HepG2 (cell line): ENCODE measurements around the gene NRL. TPM values are rescaled to one million over a fixed set of nuclear protein-coding genes. Genes with fewer than 3 reads are reported as not detected.

Experiments
- AKAP8 ChIP-seq: sonication (generic); formaldehyde crosslinking; IDR thresholded peaks from 2 replicates; pipeline ENCODE4 v1.5.1; 2020; ENCODE audit warnings: mild to moderate bottlenecking, missing genetic modification reagents
- BORCS8-MEF2B ChIP-seq: sonication (generic); formaldehyde crosslinking; IDR thresholded peaks from 2 replicates; pipeline ENCODE4 v1.8.0; 2022; ENCODE audit warnings: mild to moderate bottlenecking, missing genetic modification reagents
- CAMTA2 ChIP-seq: sonication (generic); formaldehyde crosslinking; IDR thresholded peaks from 2 replicates; pipeline ENCODE4 v1.4.0; 2020; ENCODE audit warnings: mild to moderate bottlenecking, missing genetic modification reagents, borderline replicate concordance
- CREM ChIP-seq, 2 experiments: sonication (generic) in 1 of 2; formaldehyde crosslinking in 1 of 2; IDR thresholded peaks; 2 replicates each; pipeline versions ENCODE4 v1.4.0 to v1.6.1; 2016 to 2020; ENCODE audit warnings: antibody characterized with exemption in 1 of 2, mild to moderate bottlenecking in 1 of 2, missing genetic modification reagents in 1 of 2
- FOXA3 ChIP-seq: IDR thresholded peaks from 2 replicates; pipeline ENCODE4 v1.6.1; 2016; ENCODE audit warnings: missing genetic modification reagents, missing compliant biosample characterization
- HNF4A ChIP-seq: sonication (generic); formaldehyde crosslinking; IDR thresholded peaks from 2 replicates; pipeline ENCODE4 v1.4.0; 2020; ENCODE audit warnings: missing genetic modification reagents
- MEIS2 ChIP-seq: sonication (generic); formaldehyde crosslinking; IDR thresholded peaks from 2 replicates; pipeline ENCODE4 v1.9.0; 2021; ENCODE audit warnings: mild to moderate bottlenecking, missing genetic modification reagents
- NCOA1 ChIP-seq: sonication (generic); formaldehyde crosslinking; IDR thresholded peaks from 2 replicates; pipeline ENCODE4 v1.9.0; 2021; ENCODE audit warnings: missing genetic modification reagents
- NPAS2 ChIP-seq: sonication (generic); formaldehyde crosslinking; IDR thresholded peaks from 2 replicates; pipeline ENCODE4 v1.8.0; 2022; ENCODE audit warnings: mild to moderate bottlenecking, missing genetic modification reagents, borderline replicate concordance
- NR2C2 ChIP-seq: sonication (generic); formaldehyde crosslinking; IDR thresholded peaks from 2 replicates; pipeline ENCODE4 v1.4.0; 2020; ENCODE audit warnings: missing genetic modification reagents, mild to moderate bottlenecking, moderate library complexity, borderline replicate concordance
- NR2F1 ChIP-seq, 2 experiments: fragments of 450-650 bp in 1 of 2; formaldehyde crosslinking in 1 of 2; IDR thresholded peaks; 2 replicates each; pipeline versions ENCODE4 v1.5.0 to v1.6.1; 2016 to 2020; ENCODE audit warnings: mild to moderate bottlenecking in 1 of 2, missing compliant biosample characterization in 1 of 2, missing genetic modification reagents in 1 of 2, moderate library complexity in 1 of 2
- PHF21A ChIP-seq: sonication (generic); formaldehyde crosslinking; IDR thresholded peaks from 2 replicates; pipeline ENCODE4 v1.5.0; 2020; ENCODE audit warnings: mild to moderate bottlenecking, missing genetic modification reagents
- RAD21 ChIP-seq: fragments of 450-650 bp; formaldehyde crosslinking; IDR thresholded peaks from 2 replicates; pipeline ENCODE4 v1.5.0; 2020; ENCODE audit warnings: mild to moderate bottlenecking
- SMARCC2 ChIP-seq: fragments of 450-650 bp; IDR thresholded peaks from 2 replicates; pipeline ENCODE4 v1.6.1; 2017; ENCODE audit warnings: antibody characterized with exemption, mild to moderate bottlenecking
- ZMYM2 ChIP-seq: sonication (generic); formaldehyde crosslinking; IDR thresholded peaks from 2 replicates; pipeline ENCODE4 v1.8.0; 2022; ENCODE audit warnings: mild to moderate bottlenecking, missing genetic modification reagents
- ZNF431 ChIP-seq: sonication (generic); formaldehyde crosslinking; IDR thresholded peaks from 2 replicates; pipeline ENCODE4 v1.9.0; 2022; ENCODE audit warnings: missing genetic modification reagents, low read depth, mild to moderate bottlenecking, borderline replicate concordance
- ZNF530 ChIP-seq: sonication (generic); formaldehyde crosslinking; IDR thresholded peaks from 2 replicates; pipeline ENCODE4 v1.5.0; 2020; ENCODE audit warnings: low read depth, mild to moderate bottlenecking, missing genetic modification reagents
- ZNF569 ChIP-seq: sonication (generic); formaldehyde crosslinking; IDR thresholded peaks from 2 replicates; pipeline ENCODE4 v1.5.0; 2020; ENCODE audit warnings: mild to moderate bottlenecking, missing genetic modification reagents, moderate library complexity, borderline replicate concordance
- ZNF709 ChIP-seq: sonication (generic); formaldehyde crosslinking; IDR thresholded peaks from 2 replicates; pipeline ENCODE4 v1.5.0; 2020; ENCODE audit warnings: mild to moderate bottlenecking, missing genetic modification reagents
- ZZZ3 ChIP-seq: sonication (generic); formaldehyde crosslinking; IDR thresholded peaks from 2 replicates; pipeline ENCODE4 v1.4.0; 2020; ENCODE audit warnings: missing genetic modification reagents, mild to moderate bottlenecking, borderline replicate concordance
- polyA plus RNA-seq, 8 experiments: library from polyadenylated mRNA; depleted of rRNA in 3 of 8; stranded (reverse) in 7 of 8; unstranded in 1 of 8; fragments of >200 nt; fragmentation: Illumina TruSeq in 4 of 8; extraction: Trizol in 4 of 8; gene quantifications; 2 replicates each; pipeline versions ENCODE4 v1.2.1 to v1.2.3, GENCODE V29; 2011 to 2016; ENCODE audit warnings: low read depth in 4 of 8, missing spikeins in 1 of 8, mixed read lengths in 1 of 8; ENCODE audit not compliant: insufficient read depth in 1 of 8
- total RNA-seq, 5 experiments: library from RNA; depleted of rRNA; stranded (reverse); fragments of >200 nt; fragmentation: Illumina TruSeq; extraction: Trizol; gene quantifications; 2 replicates each; pipeline ENCODE4 v1.2.3, GENCODE V29; 2016; ENCODE audit warnings: low read depth in 1 of 5
- TF ChIP-seq, protein P1 (sequence below): sonication (generic); formaldehyde crosslinking; conservative IDR thresholded peaks from 2 replicates; pipeline ENCODE4 v1.8.0; 2022; ENCODE audit warnings: low read depth, missing genetic modification reagents
- TF ChIP-seq, protein P2 (sequence below): sonication (generic); formaldehyde crosslinking; IDR thresholded peaks from 2 replicates; pipeline ENCODE4 v1.8.0; 2022; ENCODE audit warnings: missing genetic modification reagents, low read depth, mild to moderate bottlenecking, borderline replicate concordance
- TF ChIP-seq, protein P3 (sequence below): sonication (generic); formaldehyde crosslinking; IDR thresholded peaks from 2 replicates; pipeline ENCODE4 v1.4.0; 2020; ENCODE audit warnings: mild to moderate bottlenecking, missing genetic modification reagents
- TF ChIP-seq, protein P4 (sequence below): IDR thresholded peaks from 2 replicates; pipeline ENCODE4 v1.6.1; 2018; ENCODE audit warnings: missing genetic modification reagents, mild to moderate bottlenecking, missing compliant biosample characterization
- TF ChIP-seq, protein P5 (sequence below): IDR thresholded peaks from 2 replicates; pipeline ENCODE4 v1.6.1; 2016; ENCODE audit warnings: mild to moderate bottlenecking, missing biosample characterization, missing genetic modification reagents

NRL gene
- total and polyA plus RNA-seq, 2 of the 13 experiments (the other 11 are each of a cell fraction or from before 2014, with no cell fraction given): 2.5 to 4.7 TPM

DNA sequence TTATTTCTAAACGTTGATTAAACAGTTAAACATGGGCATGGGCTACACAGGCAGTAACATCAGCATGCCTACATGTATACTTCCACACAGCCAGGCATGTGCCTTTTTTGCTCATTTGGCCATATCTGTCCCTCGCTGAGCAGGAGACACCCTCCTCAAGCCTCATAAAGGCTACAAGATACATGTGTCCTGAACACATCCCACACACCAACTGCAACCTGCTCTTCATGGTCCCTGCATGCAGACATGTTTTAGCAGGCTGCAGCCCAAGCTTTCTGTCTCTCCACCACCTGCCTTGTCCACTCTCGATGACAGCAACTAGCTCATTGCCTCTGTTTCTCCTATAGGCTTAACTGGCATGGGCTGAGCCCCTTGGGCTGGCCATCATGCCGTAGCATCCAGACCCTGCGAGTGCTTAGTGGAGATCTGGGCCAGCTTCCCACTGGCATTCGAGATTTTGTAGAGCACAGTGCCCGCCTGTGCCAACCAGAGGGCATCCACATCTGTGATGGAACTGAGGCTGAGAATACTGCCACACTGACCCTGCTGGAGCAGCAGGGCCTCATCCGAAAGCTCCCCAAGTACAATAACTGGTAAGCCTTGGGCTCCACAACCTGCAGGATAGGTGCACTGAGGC, 18.1 kb downstream of the NRL start (continued):
- TF ChIP-seq, protein P1, sequence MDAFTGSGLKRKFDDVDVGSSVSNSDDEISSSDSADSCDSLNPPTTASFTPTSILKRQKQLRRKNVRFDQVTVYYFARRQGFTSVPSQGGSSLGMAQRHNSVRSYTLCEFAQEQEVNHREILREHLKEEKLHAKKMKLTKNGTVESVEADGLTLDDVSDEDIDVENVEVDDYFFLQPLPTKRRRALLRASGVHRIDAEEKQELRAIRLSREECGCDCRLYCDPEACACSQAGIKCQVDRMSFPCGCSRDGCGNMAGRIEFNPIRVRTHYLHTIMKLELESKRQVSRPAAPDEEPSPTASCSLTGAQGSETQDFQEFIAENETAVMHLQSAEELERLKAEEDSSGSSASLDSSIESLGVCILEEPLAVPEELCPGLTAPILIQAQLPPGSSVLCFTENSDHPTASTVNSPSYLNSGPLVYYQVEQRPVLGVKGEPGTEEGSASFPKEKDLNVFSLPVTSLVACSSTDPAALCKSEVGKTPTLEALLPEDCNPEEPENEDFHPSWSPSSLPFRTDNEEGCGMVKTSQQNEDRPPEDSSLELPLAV (CRISPR knock-in tag): no peak
- TF ChIP-seq FOXA3 (CRISPR knock-in tag) (peak; percentile 24; the same call in 1 of the 2 replicates), NPAS2 (CRISPR knock-in tag) (no peak), AKAP8 (CRISPR knock-in tag) (peak; percentile 87; the same call in 1 of the 2 replicates), SMARCC2 (no peak), ZNF569 (no peak), NR2C2 (no peak), HNF4A (CRISPR knock-in tag) (no peak), MEIS2 (CRISPR knock-in tag) (no peak), CREM (IDR thresholded peaks at IDR 0.05) (no peak), CREM (CRISPR knock-in tag; IDR thresholded peaks at IDR 0.05) (no peak), ZNF431 (CRISPR knock-in tag) (no peak), RAD21 (CRISPR knock-in tag) (no peak), ZNF709 (no peak), CAMTA2 (CRISPR knock-in tag) (0 out of 2 replicates have a peak, but pooled peaks have one; percentile 72), NCOA1 (CRISPR knock-in tag) (no peak), BORCS8-MEF2B (0 out of 2 replicates have a peak, but pooled peaks have one; percentile 81), ZZZ3 (CRISPR knock-in tag) (0 out of 2 replicates have a peak, but pooled peaks have one; percentile 27), PHF21A (no peak), ZNF530 (CRISPR knock-in tag) (no peak), NR2F1 (CRISPR knock-in tag; IDR thresholded peaks at IDR 0.05) (no peak), ZMYM2 (CRISPR knock-in tag) (no peak)
- TF ChIP-seq, protein P2, sequence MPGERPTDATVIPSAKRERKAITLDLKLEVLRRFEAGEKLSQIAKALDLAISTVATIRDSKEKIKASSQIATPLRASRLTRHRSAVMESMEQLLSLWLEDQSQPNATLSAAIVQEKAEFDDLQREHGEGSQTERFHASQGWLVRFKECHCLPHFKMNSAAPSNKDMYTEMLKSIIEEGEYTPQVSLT (CRISPR knock-in tag): no peak
- TF ChIP-seq, protein P3, sequence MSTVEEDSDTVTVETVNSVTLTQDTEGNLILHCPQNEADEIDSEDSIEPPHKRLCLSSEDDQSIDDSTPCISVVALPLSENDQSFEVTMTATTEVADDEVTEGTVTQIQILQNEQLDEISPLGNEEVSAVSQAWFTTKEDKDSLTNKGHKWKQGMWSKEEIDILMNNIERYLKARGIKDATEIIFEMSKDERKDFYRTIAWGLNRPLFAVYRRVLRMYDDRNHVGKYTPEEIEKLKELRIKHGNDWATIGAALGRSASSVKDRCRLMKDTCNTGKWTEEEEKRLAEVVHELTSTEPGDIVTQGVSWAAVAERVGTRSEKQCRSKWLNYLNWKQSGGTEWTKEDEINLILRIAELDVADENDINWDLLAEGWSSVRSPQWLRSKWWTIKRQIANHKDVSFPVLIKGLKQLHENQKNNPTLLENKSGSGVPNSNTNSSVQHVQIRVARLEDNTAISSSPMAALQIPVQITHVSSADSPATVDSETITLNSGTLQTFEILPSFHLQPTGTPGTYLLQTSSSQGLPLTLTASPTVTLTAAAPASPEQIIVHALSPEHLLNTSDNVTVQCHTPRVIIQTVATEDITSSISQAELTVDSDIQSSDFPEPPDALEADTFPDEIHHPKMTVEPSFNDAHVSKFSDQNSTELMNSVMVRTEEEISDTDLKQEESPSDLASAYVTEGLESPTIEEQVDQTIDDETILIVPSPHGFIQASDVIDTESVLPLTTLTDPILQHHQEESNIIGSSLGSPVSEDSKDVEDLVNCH (CRISPR knock-in tag): no peak
- TF ChIP-seq, protein P4, sequence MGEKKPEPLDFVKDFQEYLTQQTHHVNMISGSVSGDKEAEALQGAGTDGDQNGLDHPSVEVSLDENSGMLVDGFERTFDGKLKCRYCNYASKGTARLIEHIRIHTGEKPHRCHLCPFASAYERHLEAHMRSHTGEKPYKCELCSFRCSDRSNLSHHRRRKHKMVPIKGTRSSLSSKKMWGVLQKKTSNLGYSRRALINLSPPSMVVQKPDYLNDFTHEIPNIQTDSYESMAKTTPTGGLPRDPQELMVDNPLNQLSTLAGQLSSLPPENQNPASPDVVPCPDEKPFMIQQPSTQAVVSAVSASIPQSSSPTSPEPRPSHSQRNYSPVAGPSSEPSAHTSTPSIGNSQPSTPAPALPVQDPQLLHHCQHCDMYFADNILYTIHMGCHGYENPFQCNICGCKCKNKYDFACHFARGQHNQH (CRISPR knock-in tag): no peak
- TF ChIP-seq, protein P5, sequence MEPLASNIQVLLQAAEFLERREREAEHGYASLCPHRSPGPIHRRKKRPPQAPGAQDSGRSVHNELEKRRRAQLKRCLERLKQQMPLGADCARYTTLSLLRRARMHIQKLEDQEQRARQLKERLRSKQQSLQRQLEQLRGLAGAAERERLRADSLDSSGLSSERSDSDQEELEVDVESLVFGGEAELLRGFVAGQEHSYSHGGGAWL (CRISPR knock-in tag): no peak
